HEK293 (cell line): ENCODE measurements around the gene AFAP1L2.

Experiments used
- AEBP2 ChIP-seq: fragments of 450-650 bp; formaldehyde crosslinking; IDR thresholded peaks from 2 replicates; pipeline ENCODE4 v1.5.1; 2016; ENCODE audit warnings: missing biosample characterization, missing genetic modification characterization, borderline replicate concordance
- BCL11A ChIP-seq: fragments of 450-650 bp; formaldehyde crosslinking; IDR thresholded peaks from 2 replicates; pipeline ENCODE4 v1.5.1; 2016; ENCODE audit warnings: low read depth, missing biosample characterization, missing genetic modification characterization
- EGR2 ChIP-seq: fragments of 450-650 bp; formaldehyde crosslinking; IDR thresholded peaks from 2 replicates; pipeline ENCODE4 v1.5.1; 2016; ENCODE audit warnings: low read depth, missing biosample characterization, missing genetic modification characterization
- FEZF1 ChIP-seq: fragments of 450-650 bp; formaldehyde crosslinking; IDR thresholded peaks from 2 replicates; pipeline ENCODE4 v1.5.1; 2016; ENCODE audit warnings: missing biosample characterization, missing genetic modification characterization
- GLI4 ChIP-seq: fragments of 450-650 bp; formaldehyde crosslinking; IDR thresholded peaks from 2 replicates; pipeline ENCODE4 v1.5.1; 2016; ENCODE audit warnings: missing biosample characterization, missing genetic modification characterization
- KLF16 ChIP-seq: fragments of 450-650 bp; formaldehyde crosslinking; IDR thresholded peaks from 2 replicates; pipeline ENCODE4 v1.5.1; 2017; ENCODE audit warnings: missing biosample characterization, missing genetic modification characterization
- KLF9 ChIP-seq: fragments of 450-650 bp; formaldehyde crosslinking; IDR thresholded peaks from 2 replicates; pipeline ENCODE4 v1.5.1; 2016; ENCODE audit warnings: missing biosample characterization, missing genetic modification characterization, low read depth
- SCRT2 ChIP-seq: fragments of 450-650 bp; formaldehyde crosslinking; IDR thresholded peaks from 2 replicates; pipeline ENCODE4 v1.5.1; 2016; ENCODE audit warnings: missing biosample characterization, missing genetic modification characterization
- SP2 ChIP-seq: fragments of 450-650 bp; formaldehyde crosslinking; IDR thresholded peaks from 2 replicates; pipeline ENCODE4 v1.5.1; 2016; ENCODE audit warnings: missing biosample characterization, missing genetic modification characterization
- TCF7L2 ChIP-seq: IDR thresholded peaks from 2 replicates; pipeline ENCODE4 v1.6.1; 2011; ENCODE audit warnings: low read depth, mild to moderate bottlenecking, inconsistent platforms, low read length, moderate library complexity, borderline replicate concordance
- YY1 ChIP-seq: fragments of 450-650 bp; formaldehyde crosslinking; IDR thresholded peaks from 2 replicates; pipeline ENCODE4 v1.5.1; 2018; ENCODE audit warnings: missing biosample characterization, missing genetic modification characterization
- ZFHX2 ChIP-seq: fragments of 450-650 bp; formaldehyde crosslinking; conservative IDR thresholded peaks from 2 replicates; pipeline ENCODE4 v1.5.1; 2016; ENCODE audit warnings: missing biosample characterization, missing genetic modification characterization
- ZFP3 ChIP-seq: fragments of 450-650 bp; formaldehyde crosslinking; IDR thresholded peaks from 2 replicates; pipeline ENCODE4 v1.5.1; 2016; ENCODE audit warnings: low read depth, missing biosample characterization, missing genetic modification characterization
- ZNF184 ChIP-seq: fragments of 450-650 bp; IDR thresholded peaks from 2 replicates; pipeline ENCODE4 v1.5.1; 2018; ENCODE audit warnings: missing biosample characterization, mild to moderate bottlenecking, missing genetic modification characterization
- ZNF2 ChIP-seq: fragments of 450-650 bp; formaldehyde crosslinking; IDR thresholded peaks from 2 replicates; pipeline ENCODE4 v1.5.1; 2016; ENCODE audit warnings: missing biosample characterization, missing genetic modification characterization
- ZNF202 ChIP-seq: fragments of 450-650 bp; formaldehyde crosslinking; IDR thresholded peaks from 2 replicates; pipeline ENCODE4 v1.5.1; 2016; ENCODE audit warnings: missing biosample characterization, missing genetic modification characterization, borderline replicate concordance
- ZNF311 ChIP-seq: fragments of 450-650 bp; formaldehyde crosslinking; IDR thresholded peaks from 2 replicates; pipeline ENCODE4 v1.5.1; 2017; ENCODE audit warnings: missing biosample characterization, missing genetic modification characterization, borderline replicate concordance
- ZNF324 ChIP-seq: fragments of 450-650 bp; formaldehyde crosslinking; IDR thresholded peaks from 2 replicates; pipeline ENCODE4 v1.5.1; 2016; ENCODE audit warnings: missing biosample characterization, missing genetic modification characterization
- ZNF354C ChIP-seq: fragments of 450-650 bp; formaldehyde crosslinking; IDR thresholded peaks from 2 replicates; pipeline ENCODE4 v1.5.1; 2016; ENCODE audit warnings: missing biosample characterization, missing genetic modification characterization, low read depth, borderline replicate concordance
- ZNF391 ChIP-seq: fragments of 450-650 bp; formaldehyde crosslinking; IDR thresholded peaks from 2 replicates; pipeline ENCODE4 v1.5.1; 2016; ENCODE audit warnings: low read depth, missing biosample characterization, missing genetic modification characterization, borderline replicate concordance
- ZNF423 ChIP-seq: fragments of 450-650 bp; formaldehyde crosslinking; IDR thresholded peaks from 2 replicates; pipeline ENCODE4 v1.5.1; 2016; ENCODE audit warnings: missing biosample characterization, missing genetic modification characterization
- ZNF426 ChIP-seq: fragments of 450-650 bp; formaldehyde crosslinking; IDR thresholded peaks from 2 replicates; pipeline ENCODE4 v1.5.1; 2017; ENCODE audit warnings: missing biosample characterization, missing genetic modification characterization, mild to moderate bottlenecking, inconsistent platforms, moderate library complexity
- ZNF488 ChIP-seq: fragments of 450-650 bp; formaldehyde crosslinking; IDR thresholded peaks from 2 replicates; pipeline ENCODE4 v1.5.1; 2016; ENCODE audit warnings: missing biosample characterization, missing genetic modification characterization
- ZNF518A ChIP-seq: fragments of 450-650 bp; formaldehyde crosslinking; conservative IDR thresholded peaks from 2 replicates; pipeline ENCODE4 v1.5.1; 2016; ENCODE audit warnings: low read depth, missing biosample characterization, missing genetic modification characterization
- ZNF521 ChIP-seq: fragments of 450-650 bp; formaldehyde crosslinking; IDR thresholded peaks from 2 replicates; pipeline ENCODE4 v1.5.1; 2017; ENCODE audit warnings: missing biosample characterization, mild to moderate bottlenecking, missing genetic modification characterization
- ZNF530 ChIP-seq: fragments of 450-650 bp; formaldehyde crosslinking; IDR thresholded peaks from 2 replicates; pipeline ENCODE4 v1.5.1; 2016; ENCODE audit warnings: low read depth, missing biosample characterization, missing genetic modification characterization
- ZNF596 ChIP-seq: fragments of 450-650 bp; IDR thresholded peaks from 2 replicates; pipeline ENCODE4 v1.5.0; 2018; ENCODE audit warnings: missing biosample characterization, mild to moderate bottlenecking, missing genetic modification characterization, moderate library complexity
- ZNF600 ChIP-seq: fragments of 450-650 bp; formaldehyde crosslinking; IDR thresholded peaks from 2 replicates; pipeline ENCODE4 v1.5.1; 2016; ENCODE audit warnings: missing biosample characterization, missing genetic modification characterization
- ZNF626 ChIP-seq: fragments of 450-650 bp; sonication (Bioruptor Pico); formaldehyde crosslinking; IDR thresholded peaks from 2 replicates; pipeline ENCODE4 v1.5.1; 2018; ENCODE audit warnings: missing biosample characterization, missing genetic modification characterization, inconsistent platforms
- ZNF777 ChIP-seq: fragments of 450-650 bp; formaldehyde crosslinking; IDR thresholded peaks from 2 replicates; pipeline ENCODE4 v1.5.1; 2017; ENCODE audit warnings: missing biosample characterization, missing genetic modification characterization, borderline replicate concordance
- ZNF830 ChIP-seq: fragments of 450-650 bp; IDR thresholded peaks from 2 replicates; pipeline ENCODE4 v1.5.0; 2018; ENCODE audit warnings: missing biosample characterization, missing genetic modification characterization, low read depth, mild to moderate bottlenecking, moderate library complexity

The AFAP1L2 gene

GRCh38 chr10:114404171-114405010 lies at the start of gene AFAP1L2 (continued):
- TF ChIP-seq ZNF324 (tag by site-specific recombination) (no peak), ZNF391 (tag by site-specific recombination) (no peak), YY1 (tag by site-specific recombination) (no peak), ZNF530 (tag by site-specific recombination) (no peak), EGR2 (tag by site-specific recombination) (peak; percentile 72), FEZF1 (no peak), SCRT2 (tag by site-specific recombination) (peak; percentile 92), ZNF2 (no peak), ZNF488 (tag by site-specific recombination) (no peak), ZNF354C (tag by site-specific recombination) (no peak), ZNF184 (tag by site-specific recombination) (no peak), ZNF777 (tag by site-specific recombination) (peak; percentile 89; the same call in 1 of the 2 replicates), ZNF202 (tag by site-specific recombination) (no peak), ZNF600 (no peak), TCF7L2 (no peak), ZNF830 (tag by site-specific recombination) (no peak), AEBP2 (tag by site-specific recombination) (no peak), KLF16 (0 out of 2 replicates have a peak, but pooled peaks have one; percentile 11), ZNF626 (tag by site-specific recombination) (no peak), ZNF518A (no peak), SP2 (tag by site-specific recombination) (no peak), ZFHX2 (tag by site-specific recombination) (peak; percentile 66), ZNF521 (tag by site-specific recombination) (no peak), ZNF311 (tag by site-specific recombination) (no peak), ZNF596 (tag by site-specific recombination) (no peak), ZNF426 (tag by site-specific recombination) (no peak), ZFP3 (tag by site-specific recombination) (peak; percentile 91), GLI4 (no peak), BCL11A (tag by site-specific recombination) (no peak), ZNF423 (tag by site-specific recombination) (no peak), KLF9 (tag by site-specific recombination) (peak; percentile 39; the same call in 1 of the 2 replicates)
